HUDEP-2 (cell line): ENCODE measurements around the gene PCSK5.
"Not testable (repeated sequence)": the region's sequence is repeated elsewhere in the genome, so short reads cannot be mapped to it uniquely, and the experiment has no call there.

ENCODE experiments used
- DNase-seq, 76 experiments: peaks; one replicate each; lab custom pipeline; 2025; ENCODE audit not compliant: unreplicated experiment in 76 of 76; lab: John Stamatoyannopoulos, UW

Gene PCSK5

DNA sequence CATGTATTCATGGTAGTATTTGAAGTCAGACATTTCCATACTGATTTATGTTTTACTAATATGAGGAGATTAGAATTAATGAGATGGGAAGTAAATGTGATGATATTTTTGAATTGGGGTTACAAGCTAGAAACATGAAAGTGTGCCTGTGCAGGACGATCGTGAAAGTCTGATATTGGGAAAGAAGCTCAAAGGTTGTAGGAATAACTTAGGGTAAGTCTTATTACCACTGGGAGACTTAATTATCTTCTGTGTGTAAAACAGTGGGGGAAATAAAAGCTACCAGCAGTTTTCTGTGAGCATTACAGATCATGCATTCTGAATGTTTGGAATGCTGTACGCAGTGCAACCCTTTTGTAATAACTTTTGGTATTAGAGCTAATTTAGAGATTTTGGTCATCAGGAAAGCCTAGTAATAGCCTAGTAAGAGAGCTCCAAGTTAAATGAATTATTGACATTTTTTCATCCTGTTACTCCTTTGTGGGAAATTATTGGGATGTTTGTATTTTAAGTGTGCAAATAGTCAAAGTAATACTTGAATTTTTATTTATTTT, 153.9 kb downstream of the PCSK5 start:
- no peak for DNase-seq

DNA sequence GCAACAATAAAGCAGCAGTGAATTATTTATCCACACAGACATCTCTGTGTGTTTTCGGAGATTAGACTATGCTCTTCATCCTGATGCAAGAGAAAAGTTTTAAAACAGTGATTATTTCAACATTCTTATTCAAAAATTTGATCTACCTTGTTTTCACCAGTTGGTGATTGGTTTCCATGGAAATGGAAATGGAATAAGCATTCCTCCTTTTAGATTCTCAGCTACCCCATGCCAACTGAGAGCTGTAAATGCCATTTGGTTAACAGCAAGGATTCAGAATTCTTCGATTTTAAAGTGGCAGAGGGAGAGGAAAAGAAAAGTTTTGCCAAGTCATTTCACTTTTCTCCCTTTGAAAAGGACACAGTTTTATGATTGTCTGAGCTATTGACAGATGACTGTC, 154.7 kb downstream of the PCSK5 start:
- no peak for DNase-seq

DNA sequence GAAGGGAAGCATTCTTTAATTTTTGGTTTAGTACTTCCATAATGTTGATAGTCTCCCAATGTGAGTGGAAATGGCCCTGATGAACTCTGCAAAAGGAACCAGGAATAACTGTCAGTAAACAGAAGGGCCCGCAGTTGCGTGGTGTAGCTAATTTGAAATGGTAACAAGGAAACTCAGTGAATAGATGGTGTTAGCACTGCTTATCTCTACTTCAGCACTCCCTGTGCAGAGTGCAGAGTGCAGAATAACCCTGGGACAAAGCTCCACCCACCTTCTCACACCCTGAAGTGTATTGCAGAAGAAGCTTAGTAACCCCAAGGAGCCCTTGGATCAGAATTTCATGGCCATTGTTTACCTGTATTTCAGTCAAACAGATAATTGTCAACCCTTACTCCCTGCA, 158.9 kb downstream of the PCSK5 start:
- DNase-seq = no peak

DNA sequence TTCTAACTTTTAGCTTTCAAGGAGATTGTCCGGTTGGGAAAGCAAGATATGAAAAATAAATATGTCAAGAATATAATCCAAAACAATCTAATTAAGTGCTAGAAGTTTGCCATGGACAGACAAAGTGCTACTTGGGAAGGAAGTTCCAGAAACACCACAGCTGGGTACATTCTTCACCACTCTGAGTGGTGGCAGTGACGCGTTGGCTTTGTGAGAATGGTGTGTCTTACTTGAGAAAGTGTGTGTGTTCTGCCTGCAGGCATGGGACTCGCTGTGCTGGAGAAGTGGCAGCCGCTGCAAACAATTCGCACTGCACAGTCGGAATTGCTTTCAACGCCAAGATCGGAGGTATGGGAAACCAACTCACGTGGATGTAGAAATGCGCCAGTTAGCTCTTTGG, 177.2 kb downstream of the PCSK5 start:
- DNase-seq = no peak

DNA sequence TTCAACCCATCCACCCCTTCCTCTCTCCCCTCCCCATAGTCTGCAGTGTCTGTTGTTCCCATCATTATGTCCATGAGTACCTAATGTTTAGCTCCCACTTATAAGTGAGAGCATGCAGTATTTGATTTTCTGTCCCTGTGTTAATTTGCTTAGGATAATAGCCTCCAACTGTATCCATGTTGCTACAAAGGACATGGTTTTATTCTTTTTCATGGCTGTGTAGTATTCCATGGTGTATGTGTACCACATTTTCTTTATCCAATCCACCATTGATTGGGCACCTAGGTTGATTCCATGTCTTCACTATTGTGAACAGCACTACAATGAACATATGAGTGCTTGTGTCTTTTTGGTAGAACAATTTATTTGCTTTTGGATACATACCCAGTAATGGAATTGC, 187.1 kb downstream of the PCSK5 start:
- DNase-seq = no peak

DNA sequence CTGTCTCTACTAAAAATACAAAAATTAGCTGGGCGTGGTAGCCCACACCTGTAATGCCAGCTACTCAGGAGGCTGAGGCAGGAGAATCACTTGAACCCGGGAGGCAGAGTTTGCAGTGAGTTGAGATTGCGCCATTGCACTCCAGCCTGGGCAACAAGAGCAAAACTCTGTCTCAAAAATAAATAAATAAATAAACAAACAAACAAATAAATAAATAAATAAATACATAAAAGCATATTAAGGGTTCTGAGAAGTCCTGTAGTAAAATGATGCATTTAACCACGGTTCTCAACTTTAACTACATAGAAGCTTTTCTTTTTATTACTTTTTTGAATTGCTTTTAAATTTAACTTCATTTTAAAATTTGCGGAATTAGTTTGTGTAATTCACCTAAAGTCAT, 190.8 kb downstream of the PCSK5 start:
- DNase-seq = not testable (repeated sequence)

DNA sequence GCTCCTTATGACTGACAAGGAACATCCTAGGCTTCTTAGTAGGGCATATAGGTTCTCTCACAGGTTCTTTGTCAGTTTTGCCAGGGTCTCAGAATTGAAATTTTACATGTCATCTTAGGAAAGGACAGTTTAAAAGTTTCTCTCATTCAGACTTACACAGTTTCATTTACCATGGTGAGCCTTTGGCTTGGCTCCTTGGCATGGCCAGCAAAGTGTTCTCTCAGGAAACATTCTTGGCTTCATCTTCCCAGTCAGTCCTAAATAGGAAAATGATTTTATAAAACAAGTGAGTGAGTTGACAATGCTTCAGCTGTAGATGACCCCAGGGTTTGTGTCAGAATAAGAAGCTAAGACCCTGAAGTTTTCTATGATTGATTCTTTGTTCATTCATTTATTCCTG, 191.6 kb downstream of the PCSK5 start:
- DNase-seq = no peak

DNA sequence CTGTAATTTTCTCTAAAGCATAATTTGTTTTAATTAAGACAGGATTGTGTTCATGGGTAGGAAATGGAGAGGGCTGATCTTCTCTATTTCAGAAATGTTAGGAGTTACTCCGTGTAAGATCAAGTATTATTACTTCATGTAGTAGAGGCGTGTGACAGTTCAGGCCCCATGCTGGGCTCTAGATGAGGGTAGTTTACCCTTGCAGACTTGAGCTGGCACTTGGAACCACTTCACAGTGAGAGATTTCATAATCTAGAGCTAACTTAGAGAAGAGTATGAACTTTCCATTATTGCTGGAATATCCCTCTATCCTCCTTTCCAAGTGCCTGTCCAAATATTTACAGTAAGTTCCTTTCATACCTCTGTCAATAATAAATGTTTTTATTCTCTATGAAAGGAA, 195.1 kb downstream of the PCSK5 start:
- DNase-seq = no peak

DNA sequence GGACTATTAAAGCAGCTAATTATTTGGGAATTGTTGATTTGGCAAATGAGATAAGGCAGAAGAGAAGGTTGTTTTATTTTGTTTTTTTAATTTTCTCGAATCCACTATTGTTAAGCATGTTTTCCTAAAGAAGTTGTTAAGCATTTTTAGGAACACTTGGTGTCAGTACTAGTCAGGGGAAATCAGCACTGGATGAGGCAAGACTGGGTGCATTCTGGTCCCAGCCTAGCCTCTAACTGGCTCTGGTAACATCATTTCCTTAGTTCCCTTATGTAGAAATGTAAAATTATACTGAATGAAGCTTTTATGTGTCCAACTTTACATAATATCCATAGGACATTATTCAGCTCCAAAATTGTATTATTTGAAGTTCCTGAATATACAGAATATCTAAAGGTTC, 196.1 kb downstream of the PCSK5 start:
- DNase-seq = no peak

DNA sequence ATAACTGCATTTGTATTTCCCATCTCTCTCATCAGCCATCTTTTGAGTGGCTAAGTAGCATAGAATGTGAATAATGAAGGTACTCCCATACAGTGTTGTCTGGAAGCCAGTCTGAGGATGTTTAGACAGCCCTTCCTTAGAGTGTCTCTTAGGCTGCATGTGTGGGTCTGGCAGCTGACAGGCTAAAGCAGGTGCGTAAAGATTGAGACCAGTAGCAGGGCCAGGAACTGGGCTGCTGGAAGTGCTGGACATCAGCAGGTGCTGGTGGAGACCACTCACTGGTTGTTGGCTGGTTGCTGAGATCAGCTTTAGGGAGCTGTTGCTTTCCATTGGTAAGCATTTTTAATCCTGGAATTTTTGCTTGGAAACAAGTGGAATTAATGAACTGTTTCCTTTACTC, 197.5 kb downstream of the PCSK5 start:
- no peak for DNase-seq

DNA sequence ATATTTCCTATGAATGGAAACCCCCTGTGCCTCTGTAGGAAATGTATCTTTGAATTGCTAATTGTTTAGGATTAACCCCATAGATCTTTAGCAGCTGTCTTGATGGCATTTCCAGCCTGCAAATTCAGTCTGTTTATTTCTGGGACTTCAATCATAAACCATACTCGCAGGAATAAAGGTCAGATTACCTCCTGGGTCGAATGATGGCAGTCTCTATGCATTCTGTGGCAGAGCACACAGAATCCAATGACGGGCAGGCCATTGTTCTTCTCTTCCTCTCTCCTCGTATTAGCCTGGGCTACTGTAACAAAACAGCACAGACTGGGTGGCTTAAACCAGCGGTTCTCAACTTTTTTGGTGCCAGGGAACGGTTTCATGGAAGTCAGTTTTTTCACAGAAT, 199.9 kb downstream of the PCSK5 start:
- no peak for DNase-seq

DNA sequence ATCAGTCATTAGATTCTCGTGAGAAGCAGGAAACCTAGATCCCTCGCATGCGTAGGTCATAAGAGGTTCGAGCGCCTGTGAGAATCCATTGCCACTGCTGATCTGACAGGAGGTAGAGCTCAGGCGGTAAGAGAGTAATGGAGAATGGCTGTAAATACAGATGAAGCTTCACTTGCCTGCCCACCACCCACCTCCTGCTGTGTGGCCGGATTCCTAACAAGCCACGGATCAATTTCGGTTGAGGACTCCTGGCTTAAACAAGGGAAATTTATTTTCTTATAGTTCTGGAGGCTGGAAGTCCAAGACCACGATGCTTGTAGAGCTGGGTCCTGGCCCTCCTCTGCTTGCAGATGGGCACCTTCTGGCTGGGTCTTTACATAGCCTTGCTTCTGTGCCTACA, 200.4 kb downstream of the PCSK5 start:
- no peak for DNase-seq

DNA sequence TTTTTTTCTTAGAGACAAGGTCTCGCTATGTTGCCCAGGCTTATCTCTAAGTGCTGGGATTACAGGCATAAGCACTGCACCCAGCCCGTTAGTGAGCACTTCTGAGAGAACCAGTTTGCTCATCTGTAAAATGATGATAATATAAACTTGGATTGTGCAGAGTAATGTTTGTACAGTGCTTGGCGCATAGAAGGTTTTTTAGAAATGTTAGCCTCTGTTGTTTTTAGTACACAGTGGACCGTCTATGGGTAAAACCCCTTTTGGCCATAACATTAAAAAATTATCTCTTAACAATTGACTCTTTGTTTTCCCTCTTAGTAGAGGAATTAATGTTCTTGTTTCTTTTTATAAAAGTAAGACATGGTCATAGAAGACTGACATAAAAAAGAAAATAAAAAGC, 202.1 kb downstream of the PCSK5 start:
- DNase-seq = no peak

DNA sequence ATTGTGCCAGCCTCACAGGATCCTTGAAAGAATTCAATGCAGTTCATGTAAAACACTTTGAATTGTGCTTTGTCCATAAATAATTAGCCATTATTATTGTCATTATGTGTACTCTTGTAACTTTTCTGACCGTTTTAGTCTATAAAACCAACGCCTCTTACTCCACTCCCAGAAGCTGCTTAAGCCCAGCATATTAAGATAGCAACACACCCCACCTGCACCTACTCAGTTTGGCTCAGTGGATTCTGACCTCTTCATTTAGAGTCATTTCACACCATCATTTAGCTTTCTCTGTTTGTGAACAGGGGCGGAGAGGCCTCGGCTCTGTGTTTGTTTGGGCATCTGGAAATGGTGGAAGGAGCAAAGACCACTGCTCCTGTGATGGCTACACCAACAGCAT, 205.1 kb downstream of the PCSK5 start:
- no peak for DNase-seq

DNA sequence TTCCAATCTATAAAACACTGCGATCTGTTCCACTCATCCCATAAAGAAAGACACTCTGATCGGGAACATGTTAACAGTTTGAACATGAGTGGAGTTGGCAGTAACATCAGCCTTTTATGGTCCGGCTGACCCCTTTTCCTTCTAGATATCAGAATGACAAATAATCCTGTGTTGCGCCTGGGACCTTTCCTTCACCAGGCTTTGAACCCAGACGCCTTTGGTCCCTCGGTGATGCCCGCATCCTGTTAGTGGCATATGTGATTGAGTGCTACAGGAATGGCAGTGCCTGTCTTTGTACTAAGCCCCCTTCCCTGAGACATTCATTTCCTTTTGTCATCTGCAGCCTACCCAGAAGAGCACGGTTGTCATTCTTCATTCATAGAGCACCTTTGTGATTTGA, 209.0 kb downstream of the PCSK5 start:
- no peak for DNase-seq

DNA sequence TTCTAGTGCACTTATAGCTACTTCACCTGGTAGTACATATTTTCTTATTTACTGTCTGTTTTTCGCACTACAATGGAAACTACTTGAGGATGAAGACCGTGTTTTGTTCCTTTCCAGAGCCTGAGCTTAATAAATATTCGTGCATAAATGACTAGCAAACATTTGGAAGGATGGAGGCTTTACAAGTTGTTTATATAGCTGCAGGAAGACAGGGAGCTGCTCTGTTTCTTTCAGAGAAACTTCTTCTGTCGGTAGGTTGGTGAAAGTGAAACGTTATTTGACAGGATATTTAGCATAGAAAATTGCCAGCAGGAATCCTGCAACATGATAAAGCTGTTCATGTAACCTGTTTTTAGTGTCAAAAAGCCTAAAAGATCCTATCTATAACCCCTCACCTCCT, 210.6 kb downstream of the PCSK5 start:
- DNase-seq = no peak

DNA sequence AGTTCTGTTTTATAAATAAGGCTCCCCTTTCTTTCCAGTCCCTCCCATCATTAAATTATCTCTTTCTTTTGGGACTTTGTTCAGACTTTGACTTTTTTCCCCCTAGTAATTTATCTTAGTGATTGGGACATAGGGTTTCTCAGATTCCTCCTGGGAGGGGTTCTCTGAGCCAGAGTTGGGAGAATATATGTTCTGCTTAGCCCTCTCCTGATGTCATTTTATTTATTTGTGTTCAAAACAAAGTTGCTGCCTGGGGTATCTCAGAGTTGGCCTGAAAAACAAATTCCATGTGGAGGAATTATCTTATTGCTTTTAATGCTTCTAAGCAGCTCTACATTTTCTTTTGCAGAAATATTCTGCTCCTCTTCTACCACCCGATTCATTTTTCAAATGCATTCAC, 211.0 kb downstream of the PCSK5 start:
- no peak for DNase-seq

DNA sequence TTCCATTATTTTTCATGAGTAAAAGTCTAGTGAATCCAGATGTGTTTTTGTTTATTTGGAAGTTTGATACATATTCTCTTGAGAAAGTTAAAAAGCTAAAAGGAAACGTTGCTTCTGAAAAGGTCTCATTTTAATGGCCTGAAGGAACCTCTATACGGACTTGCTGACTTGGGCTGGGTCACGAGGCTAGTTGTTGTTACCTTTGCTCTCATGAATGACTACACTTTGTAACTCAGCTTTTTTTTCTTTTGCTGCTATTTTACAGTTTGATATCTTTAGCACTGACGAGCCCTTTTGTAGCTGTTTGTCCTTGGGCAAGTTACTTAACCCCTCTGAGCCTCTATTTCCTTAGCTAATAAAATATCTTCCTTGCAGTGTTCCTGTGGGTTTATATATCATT, 211.5 kb downstream of the PCSK5 start:
- DNase-seq = no peak

DNA sequence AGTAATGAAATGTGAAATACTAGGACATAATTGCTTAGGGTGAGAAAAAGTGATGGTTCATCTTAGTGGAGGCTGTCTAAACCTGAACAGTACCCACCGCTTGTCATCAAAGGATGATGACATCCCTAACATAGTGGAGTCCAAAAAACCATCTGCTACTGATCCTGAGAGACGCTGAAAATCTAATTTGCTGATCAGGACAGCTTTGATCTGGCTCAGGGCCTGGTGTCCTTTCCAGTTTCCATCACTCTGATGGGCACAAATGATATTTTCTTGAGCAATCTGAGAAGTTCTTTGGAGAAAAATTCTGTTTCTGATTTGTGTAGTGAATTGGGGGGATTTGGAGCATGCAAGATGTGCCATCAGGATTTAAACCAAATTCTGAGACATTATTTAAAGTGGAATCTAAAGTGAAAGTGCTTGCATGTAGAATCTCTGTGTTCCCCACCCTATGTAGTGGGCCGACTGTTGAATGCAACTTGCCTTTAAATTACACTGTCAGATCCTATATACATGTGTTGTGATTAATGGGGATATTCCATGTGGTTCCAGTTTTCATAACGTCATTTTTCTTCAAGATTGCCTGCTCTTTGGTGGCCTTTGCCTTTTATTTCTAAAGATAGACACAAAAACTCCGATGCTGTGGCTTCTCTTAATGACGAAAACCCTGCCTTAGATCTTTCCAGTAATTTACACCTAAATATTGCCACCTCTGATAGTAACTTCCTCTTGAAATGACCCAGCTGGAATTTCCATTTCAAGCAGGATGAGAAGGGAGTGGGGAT, 213.2 kb downstream of the PCSK5 start:
- no peak for DNase-seq

DNA sequence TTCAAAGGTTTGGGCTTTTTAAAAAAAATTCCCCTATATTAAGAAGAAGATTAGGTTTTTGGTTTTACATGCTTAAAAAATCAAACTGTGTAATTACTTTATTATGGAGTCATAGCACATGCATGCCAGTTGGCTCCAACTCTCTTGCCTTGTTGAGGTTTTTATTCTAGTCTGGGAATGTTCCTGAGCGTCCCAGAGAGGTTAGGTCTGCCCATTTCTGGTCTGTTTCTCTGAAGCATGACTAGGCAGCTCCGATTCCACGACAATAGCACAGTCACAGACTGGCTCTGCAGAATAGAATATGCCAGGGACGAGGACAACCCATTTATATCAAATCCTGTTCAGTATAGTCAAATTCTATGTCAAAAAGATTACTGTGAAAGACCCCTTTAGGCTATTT, 217.0 kb downstream of the PCSK5 start:
- no peak for DNase-seq

DNA sequence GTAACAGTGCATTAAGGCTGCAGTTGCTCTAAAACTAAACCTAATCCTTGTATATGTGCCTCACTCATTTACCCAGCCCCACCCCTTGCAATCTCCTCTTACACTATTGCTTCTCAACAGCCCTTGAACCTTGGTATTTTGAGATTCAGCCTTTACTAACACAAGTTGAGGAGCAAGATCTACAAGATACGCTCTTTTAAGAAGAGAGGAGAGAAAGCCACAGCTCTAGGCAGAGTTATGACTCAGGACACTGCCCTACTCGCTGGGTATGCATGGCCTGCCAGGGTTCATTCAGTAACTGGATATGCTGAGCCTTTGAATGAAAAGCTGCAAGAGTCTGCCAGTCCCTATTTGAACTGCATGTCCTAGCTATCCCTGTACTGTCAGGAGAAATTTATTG, 219.5 kb downstream of the PCSK5 start:
- no peak for DNase-seq

DNA sequence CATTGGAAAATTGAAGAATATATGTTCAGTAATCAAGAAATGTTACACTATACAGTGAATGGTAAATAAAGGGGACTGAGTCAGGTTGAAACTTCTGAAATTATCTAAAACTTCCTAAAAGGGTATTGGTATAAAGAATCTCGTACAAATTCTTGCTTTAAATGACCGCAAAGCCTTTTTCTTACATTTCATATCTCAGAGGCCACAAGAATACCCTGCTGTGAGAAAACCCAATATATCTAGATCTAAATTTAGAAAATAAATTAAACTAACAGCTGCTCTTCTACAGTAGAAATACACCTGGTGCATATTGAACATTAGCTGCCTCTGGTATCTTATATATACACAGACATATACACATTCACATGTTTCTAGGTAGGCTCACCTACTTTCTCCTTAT, 221.7 kb downstream of the PCSK5 start:
- no peak for DNase-seq

DNA sequence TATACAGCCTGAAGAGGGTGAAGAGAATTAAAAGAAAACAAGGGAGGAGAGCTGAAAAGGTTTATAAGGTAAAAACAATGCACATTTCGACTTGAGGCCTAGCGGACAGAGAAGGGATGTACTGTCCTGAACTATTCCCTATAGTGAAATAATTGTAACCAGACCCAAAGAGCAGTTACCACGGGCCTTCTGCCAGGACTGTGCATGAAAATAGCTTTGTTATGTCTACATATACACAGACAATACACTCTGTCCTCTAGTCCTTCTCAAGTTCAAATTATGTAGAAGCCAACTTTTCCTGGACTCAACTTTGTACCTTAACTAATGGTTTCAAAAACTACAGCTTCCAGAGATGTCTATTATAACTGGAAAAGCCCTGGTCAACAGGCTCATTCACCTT, 223.7 kb downstream of the PCSK5 start:
- no peak for DNase-seq
